Measurements from ENCODE around the gene LMO3.

Gene LMO3

DNA sequence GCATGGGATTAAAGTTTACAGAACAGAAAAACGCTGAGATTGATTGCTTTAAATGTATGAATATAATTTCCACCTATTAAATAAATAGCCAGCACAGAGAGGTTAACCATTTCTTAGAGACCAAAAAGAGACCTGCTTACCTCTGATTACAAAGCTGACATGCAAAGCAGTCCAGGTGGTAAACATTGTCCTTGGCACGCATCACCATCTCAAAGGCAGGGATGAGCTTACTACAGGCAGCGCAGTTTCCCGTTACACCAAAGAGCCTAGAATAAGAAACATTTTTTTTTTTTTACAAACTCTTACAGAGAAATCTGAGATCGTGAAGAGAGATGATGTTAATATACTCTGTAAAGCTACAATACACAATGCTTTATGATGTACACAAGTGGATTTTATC is 45.7 kb downstream of the LMO3 start:
- H3K14ac ChIP-seq (ENCODE audit: low read length): no peak overlapping the region
- DNase-seq (ENCODE audit: low spot score): no peak
- no peak overlapping the region for H3K18ac ChIP-seq (ENCODE audit: low read length)
- no peaks in the 10 kb centered on the region for H3K79me1 ChIP-seq (ENCODE audit: low read depth, low read length)
- H2AK5ac ChIP-seq (ENCODE audit: low read depth, low read length): no peak overlapping the region
- H3K4me3 ChIP-seq (ENCODE audit: low read length in 2 of 2): no peak overlapping the region
- H2BK5ac ChIP-seq (ENCODE audit: low read length): no peak overlapping the region
- H3K23ac ChIP-seq (ENCODE audit: low read depth, low read length, poor library complexity): no peak overlapping the region
- no peak overlapping the region for H2BK120ac ChIP-seq (ENCODE audit: low read depth, low read length)
- no peak overlapping the region for H2BK12ac ChIP-seq (ENCODE audit: low read length)
- no peaks in the 10 kb centered on the region for H3K9me3 ChIP-seq (replicated peaks in 1 of 2; ENCODE audit: control insufficient read depth in 2 of 2, insufficient read depth in 1 of 2, low read depth in 1 of 2, low read length in 2 of 2)
- H3K27me3 ChIP-seq (ENCODE audit: control insufficient read depth in 3 of 3, insufficient read depth in 3 of 3, low read depth in 1 of 3, low read length in 3 of 3): no peaks in the 10 kb centered on the region
- H2BK15ac ChIP-seq (ENCODE audit: low read length): no peak overlapping the region
- H3K36me3 ChIP-seq (replicated peaks in 1 of 2; ENCODE audit: control insufficient read depth in 2 of 2, insufficient read depth in 2 of 2, low read length in 2 of 2): no peaks in the 10 kb centered on the region
- no peak overlapping the region for H4K91ac ChIP-seq (ENCODE audit: low read depth, low read length, poor library complexity)
- no peak overlapping the region for H3K27ac ChIP-seq (replicated peaks; ENCODE audit: low read length)
- H3K4me2 ChIP-seq (ENCODE audit: insufficient read depth, low read length, poor library complexity, severe bottlenecking): no peak overlapping the region
- no peak overlapping the region for H3K9ac ChIP-seq (ENCODE audit: low read depth, low read length, poor library complexity)
- no peak overlapping the region for H3K4ac ChIP-seq (ENCODE audit: low read length)
- no peaks in the 10 kb centered on the region for H3K4me1 ChIP-seq (ENCODE audit: control insufficient read depth in 2 of 2, insufficient read depth in 1 of 2, low read depth in 1 of 2, low read length in 2 of 2)
- no peak overlapping the region for H2AFZ ChIP-seq (ENCODE audit: low read length)
- no CpG with 5 or more reads among the region's 5 CpGs for WGBS, 2 donors (ENCODE audit: extremely low coverage in 2 of 2, insufficient read length in 2 of 2, insufficient replicate concordance in 1 of 2)
- H4K8ac ChIP-seq (ENCODE audit: low read depth, low read length): no peak overlapping the region

DNA sequence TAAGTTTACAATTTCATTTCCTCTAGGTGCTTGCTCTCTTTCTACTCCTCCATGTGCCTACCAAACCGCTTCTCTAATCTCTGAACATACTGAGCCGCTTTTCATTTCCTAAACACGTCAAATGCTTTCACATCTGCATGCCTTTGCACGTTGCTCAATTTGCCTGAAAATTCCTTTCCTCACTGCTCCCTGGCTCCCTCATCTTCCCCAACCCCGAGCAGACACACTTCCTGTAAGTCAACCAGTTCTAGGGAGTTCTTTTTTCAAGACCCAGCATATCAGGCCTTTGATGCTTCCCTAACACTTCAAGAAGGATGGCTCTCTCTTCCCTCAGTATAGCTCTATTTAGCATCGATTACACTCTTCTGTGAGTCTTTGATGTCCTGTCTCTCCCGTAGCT is 50.3 kb downstream of the LMO3 start:
- H3K18ac ChIP-seq (ENCODE audit: low read length): no peak overlapping the region
- H2BK12ac ChIP-seq (ENCODE audit: low read length): no peak overlapping the region
- WGBS, 2 donors (ENCODE audit: extremely low coverage in 2 of 2, insufficient read length in 2 of 2, insufficient replicate concordance in 1 of 2): no CpG with 5 or more reads among the region's 7 CpGs
- H3K23ac ChIP-seq (ENCODE audit: low read depth, low read length, poor library complexity): no peak overlapping the region
- no peak overlapping the region for H3K27ac ChIP-seq (replicated peaks; ENCODE audit: low read length)
- H2BK5ac ChIP-seq (ENCODE audit: low read length): no peak overlapping the region
- H2AK5ac ChIP-seq (ENCODE audit: low read depth, low read length): no peak overlapping the region
- H3K4ac ChIP-seq (ENCODE audit: low read length): no peak overlapping the region
- H2BK120ac ChIP-seq (ENCODE audit: low read depth, low read length): no peak overlapping the region
- no peak overlapping the region for H2BK15ac ChIP-seq (ENCODE audit: low read length)
- H3K9me3 ChIP-seq (replicated peaks in 1 of 2; ENCODE audit: control insufficient read depth in 2 of 2, insufficient read depth in 1 of 2, low read depth in 1 of 2, low read length in 2 of 2): no peaks in the 10 kb centered on the region
- H3K14ac ChIP-seq (ENCODE audit: low read length): no peak overlapping the region
- DNase-seq (ENCODE audit: low spot score): no peak
- no peak overlapping the region for H3K9ac ChIP-seq (ENCODE audit: low read depth, low read length, poor library complexity)
- peak overlapping the region; percentile 17 for H2AFZ ChIP-seq (ENCODE audit: low read length)
- no peaks in the 10 kb centered on the region for H3K79me1 ChIP-seq (ENCODE audit: low read depth, low read length)
- H3K27me3 ChIP-seq (ENCODE audit: control insufficient read depth in 3 of 3, insufficient read depth in 3 of 3, low read depth in 1 of 3, low read length in 3 of 3): no peaks in the 10 kb centered on the region
- no peak overlapping the region for H3K4me2 ChIP-seq (ENCODE audit: insufficient read depth, low read length, poor library complexity, severe bottlenecking)
- H3K36me3 ChIP-seq (replicated peaks in 1 of 2; ENCODE audit: control insufficient read depth in 2 of 2, insufficient read depth in 2 of 2, low read length in 2 of 2): no peaks in the 10 kb centered on the region
- H4K91ac ChIP-seq (ENCODE audit: low read depth, low read length, poor library complexity): no peak overlapping the region
- H3K4me3 ChIP-seq (ENCODE audit: low read length in 2 of 2): no peak overlapping the region
- H3K4me1 ChIP-seq (ENCODE audit: control insufficient read depth in 2 of 2, insufficient read depth in 1 of 2, low read depth in 1 of 2, low read length in 2 of 2): no peaks in the 10 kb centered on the region
- H4K8ac ChIP-seq (ENCODE audit: low read depth, low read length): no peak overlapping the region

DNA sequence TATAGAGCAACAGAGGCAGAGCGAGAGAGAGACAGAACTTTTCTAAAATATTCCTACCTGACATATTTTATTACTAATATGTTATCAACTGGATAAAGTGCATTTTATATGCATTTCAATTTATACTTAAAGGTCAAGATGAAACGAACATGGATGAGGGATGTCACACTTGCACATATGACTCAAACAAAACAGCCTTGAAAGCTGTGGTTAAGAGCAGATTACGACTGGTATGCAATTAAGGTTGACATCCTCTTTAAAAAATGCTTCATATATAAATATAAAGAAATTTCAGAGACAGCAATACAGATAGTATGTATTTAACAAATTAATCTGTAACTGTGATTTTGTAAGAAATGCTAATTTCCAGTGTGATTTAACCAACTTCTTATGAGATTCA is 52.5 kb downstream of the LMO3 start:
- Histone ChIP-seq H2AFZ (ENCODE audit: low read length) (no peak overlapping the region), H2BK5ac (ENCODE audit: low read length) (no peak overlapping the region), H4K8ac (ENCODE audit: low read depth, low read length) (no peak overlapping the region), H2BK120ac (ENCODE audit: low read depth, low read length) (no peak overlapping the region), H3K9me3 (replicated peaks in 1 of 2; ENCODE audit: control insufficient read depth in 2 of 2, insufficient read depth in 1 of 2, low read depth in 1 of 2, low read length in 2 of 2) (no peaks in the 10 kb centered on the region), H3K4me1 (ENCODE audit: control insufficient read depth in 2 of 2, insufficient read depth in 1 of 2, low read depth in 1 of 2, low read length in 2 of 2) (no peaks in the 10 kb centered on the region), H3K23ac (ENCODE audit: low read depth, low read length, poor library complexity) (no peak overlapping the region), H2AK5ac (ENCODE audit: low read depth, low read length) (no peak overlapping the region), H3K9ac (ENCODE audit: low read depth, low read length, poor library complexity) (no peak overlapping the region), H3K79me1 (ENCODE audit: low read depth, low read length) (no peaks in the 10 kb centered on the region), H3K36me3 (replicated peaks in 1 of 2; ENCODE audit: control insufficient read depth in 2 of 2, insufficient read depth in 2 of 2, low read length in 2 of 2) (no peaks in the 10 kb centered on the region), H3K27me3 (ENCODE audit: control insufficient read depth in 3 of 3, insufficient read depth in 3 of 3, low read depth in 1 of 3, low read length in 3 of 3) (no peaks in the 10 kb centered on the region), H4K91ac (ENCODE audit: low read depth, low read length, poor library complexity) (no peak overlapping the region), H2BK15ac (ENCODE audit: low read length) (no peak overlapping the region), H3K4me2 (ENCODE audit: insufficient read depth, low read length, poor library complexity, severe bottlenecking) (no peak overlapping the region), H3K18ac (ENCODE audit: low read length) (no peak overlapping the region), H3K27ac (replicated peaks; ENCODE audit: low read length) (no peak overlapping the region), H3K4me3 (ENCODE audit: low read length in 2 of 2) (no peak overlapping the region), H3K4ac (ENCODE audit: low read length) (no peak overlapping the region), H2BK12ac (ENCODE audit: low read length) (no peak overlapping the region), H3K14ac (ENCODE audit: low read length) (no peak overlapping the region)
- DNase-seq (ENCODE audit: low spot score): no peak
- WGBS, 2 donors (ENCODE audit: extremely low coverage in 2 of 2, insufficient read length in 2 of 2, insufficient replicate concordance in 1 of 2): no CpG with 5 or more reads among the region's 3 CpGs

- Histone ChIP-seq H3K4me3 (ENCODE audit: low read length in 2 of 2) (no peak overlapping the region), H2BK12ac (ENCODE audit: low read length) (no peak overlapping the region), H2BK120ac (ENCODE audit: low read depth, low read length) (no peak overlapping the region), H3K27ac (replicated peaks; ENCODE audit: low read length) (no peak overlapping the region), H2BK15ac (ENCODE audit: low read length) (no peak overlapping the region), H3K18ac (ENCODE audit: low read length) (no peak overlapping the region), H2AK5ac (ENCODE audit: low read depth, low read length) (no peak overlapping the region), H3K23ac (ENCODE audit: low read depth, low read length, poor library complexity) (no peak overlapping the region), H3K9ac (ENCODE audit: low read depth, low read length, poor library complexity) (no peak overlapping the region), H3K4me1 (ENCODE audit: control insufficient read depth in 2 of 2, insufficient read depth in 1 of 2, low read depth in 1 of 2, low read length in 2 of 2) (no peaks in the 10 kb centered on the region), H4K91ac (ENCODE audit: low read depth, low read length, poor library complexity) (no peak overlapping the region), H3K36me3 (replicated peaks in 1 of 2; ENCODE audit: control insufficient read depth in 2 of 2, insufficient read depth in 2 of 2, low read length in 2 of 2) (no peaks in the 10 kb centered on the region), H3K4ac (ENCODE audit: low read length) (no peak overlapping the region), H3K27me3 (ENCODE audit: control insufficient read depth in 3 of 3, insufficient read depth in 3 of 3, low read depth in 1 of 3, low read length in 3 of 3) (no peaks in the 10 kb centered on the region), H2AFZ (ENCODE audit: low read length) (no peak overlapping the region), H3K14ac (ENCODE audit: low read length) (no peak overlapping the region), H4K8ac (ENCODE audit: low read depth, low read length) (no peak overlapping the region), H3K9me3 (replicated peaks in 1 of 2; ENCODE audit: control insufficient read depth in 2 of 2, insufficient read depth in 1 of 2, low read depth in 1 of 2, low read length in 2 of 2) (no peaks in the 10 kb centered on the region), H3K79me1 (ENCODE audit: low read depth, low read length) (no peaks in the 10 kb centered on the region), H3K4me2 (ENCODE audit: insufficient read depth, low read length, poor library complexity, severe bottlenecking) (no peak overlapping the region), H2BK5ac (ENCODE audit: low read length) (no peak overlapping the region)
- DNase-seq (ENCODE audit: low spot score): no peak
Measured at GRCh38 chr12:16552301-16552700, 53.7 kb downstream of the LMO3 start.

Data from neuronal stem cell (in vitro differentiated cells).